IPS-18a (cell line): ENCODE results near the gene MMP15.
"Not testable (repeated sequence)": the region's sequence is repeated elsewhere in the genome, so short reads cannot be mapped to it uniquely, and the experiment has no call there.

Experiments
- H3K27ac ChIP-seq: one replicate; pipeline ENCODE4 v1.5.1; 2013; ENCODE audit warnings: low read length
- H3K27me3 ChIP-seq: one replicate; pipeline ENCODE4 v1.6.1; 2013; ENCODE audit warnings: mild to moderate bottlenecking, low read length; ENCODE audit not compliant: control insufficient read depth, insufficient read depth
- H3K36me3 ChIP-seq: one replicate; pipeline ENCODE4 v1.6.1; 2013; ENCODE audit warnings: low read depth, low read length; ENCODE audit not compliant: control insufficient read depth
- H3K4me1 ChIP-seq: one replicate; pipeline ENCODE4 v1.6.1; 2013; ENCODE audit warnings: low read depth, low read length; ENCODE audit not compliant: control insufficient read depth
- H3K4me3 ChIP-seq: one replicate; pipeline ENCODE4 v1.5.1; 2013; ENCODE audit warnings: low read length
- H3K9ac ChIP-seq: one replicate; pipeline ENCODE4 v1.6.1; 2013; ENCODE audit warnings: mild to moderate bottlenecking, low read length, moderate library complexity
- H3K9me3 ChIP-seq: one replicate; pipeline ENCODE4 v1.6.1; 2013; ENCODE audit warnings: low read depth, low read length; ENCODE audit not compliant: control insufficient read depth

Gene MMP15

DNA sequence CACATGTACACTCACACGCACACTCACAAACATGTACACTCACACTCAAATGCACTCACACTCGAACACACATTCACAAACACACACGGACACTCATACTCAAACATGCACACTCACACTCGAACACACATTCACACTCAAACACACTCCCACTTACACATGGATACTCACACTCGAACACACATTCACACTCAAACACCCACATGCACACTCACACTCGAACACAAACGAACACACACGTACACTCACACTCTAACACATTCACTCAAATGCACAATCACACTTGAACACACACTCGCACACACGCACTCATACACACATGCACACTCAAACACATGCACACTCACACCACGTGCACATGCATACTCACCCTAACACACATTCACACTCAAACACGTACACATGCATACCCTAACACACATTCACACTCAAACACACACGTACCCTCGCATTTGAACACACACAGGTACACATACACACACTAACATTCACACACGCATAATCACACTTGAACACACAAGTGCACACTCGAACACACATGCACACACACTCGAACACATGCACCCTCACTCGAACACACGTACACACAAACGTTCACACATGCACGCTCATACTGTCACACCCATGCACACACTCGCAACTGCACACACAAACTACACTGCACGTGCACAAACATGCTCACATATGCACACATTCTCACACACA is 61.8 kb downstream of the MMP15 start:
- Histone ChIP-seq H3K4me3 (no peak overlapping the region), H3K9me3 (no peaks in the 10 kb centered on the region), H3K4me1 (no peaks in the 10 kb centered on the region)

DNA sequence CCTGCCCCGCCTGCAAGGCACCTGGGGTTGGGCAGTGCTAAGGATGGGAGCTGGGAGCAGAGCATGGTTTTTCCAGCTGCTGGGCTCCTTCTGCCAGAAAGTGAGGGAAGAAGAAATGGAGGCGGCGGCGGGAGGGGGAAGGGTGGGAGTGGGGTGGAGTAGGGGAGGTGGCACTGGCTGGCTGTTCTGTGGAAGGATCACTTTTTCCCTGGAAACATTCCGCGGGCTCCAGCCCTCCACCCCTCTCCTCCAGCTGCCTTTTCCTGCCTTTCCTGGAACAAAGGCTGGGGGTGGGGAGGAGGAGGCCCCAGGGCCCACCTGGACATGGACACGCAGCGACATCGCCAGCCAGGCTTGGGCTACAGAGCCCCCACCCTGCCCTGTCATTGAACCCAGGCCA is 62.5 kb downstream of the MMP15 start:
- Histone ChIP-seq H3K36me3 (no peaks in the 10 kb centered on the region), H3K9me3 (no peaks in the 10 kb centered on the region), H3K9ac (no peak overlapping the region), H3K4me3 (no peak overlapping the region), H3K4me1 (no peaks in the 10 kb centered on the region), H3K27ac (no peak overlapping the region), H3K27me3 (no peaks in the 10 kb centered on the region)

More for the DNA sequence above, 61.8 kb downstream of the MMP15 start:
- Histone ChIP-seq H3K9ac (no peak overlapping the region), H3K36me3 (no peaks in the 10 kb centered on the region), H3K27ac (no peak overlapping the region), H3K27me3 (no peaks in the 10 kb centered on the region)

GRCh38 chr16:58090396-58090795 is 64.8 kb downstream of the MMP15 start:
- H3K36me3 ChIP-seq, H3K4me1 ChIP-seq, H3K9me3 ChIP-seq, H3K9ac ChIP-seq, H3K4me3 ChIP-seq, H3K27me3 ChIP-seq, H3K27ac ChIP-seq: not testable (repeated sequence)

DNA sequence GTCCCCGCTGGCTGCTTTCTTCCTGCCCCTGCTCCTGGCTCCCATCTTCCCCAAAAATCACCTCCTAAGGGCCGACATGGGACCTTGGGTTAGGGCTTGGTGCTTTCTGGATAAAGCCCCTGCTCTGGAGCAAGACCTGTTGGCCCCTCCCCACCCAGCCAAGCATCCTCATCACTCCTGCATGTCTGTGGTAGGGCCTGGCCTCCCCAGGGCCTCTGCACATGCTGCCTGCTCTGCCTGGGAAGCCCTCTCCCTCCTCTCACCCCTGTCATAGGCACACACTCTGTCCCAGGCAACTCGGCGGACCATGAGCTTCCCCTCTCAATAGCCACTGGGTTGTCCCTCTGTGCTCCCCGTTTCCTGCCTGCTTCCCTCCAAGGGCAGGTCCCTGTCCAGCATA is 68.5 kb downstream of the MMP15 start:
- H3K9me3 ChIP-seq: no peaks in the 10 kb centered on the region

GRCh38 chr16:58094791-58095574 is 69.4 kb downstream of the MMP15 start:
- no peak overlapping the region for H3K9ac ChIP-seq
- H3K9me3 ChIP-seq: no peaks in the 10 kb centered on the region
- no peaks in the 10 kb centered on the region for H3K27me3 ChIP-seq
- H3K36me3 ChIP-seq: no peaks in the 10 kb centered on the region
- H3K4me1 ChIP-seq: no peaks in the 10 kb centered on the region
- no peak overlapping the region for H3K4me3 ChIP-seq
- H3K27ac ChIP-seq: no peak overlapping the region

More for the DNA sequence above, 68.5 kb downstream of the MMP15 start:
- Histone ChIP-seq H3K27me3 (no peaks in the 10 kb centered on the region), H3K4me3 (no peak overlapping the region), H3K36me3 (no peaks in the 10 kb centered on the region), H3K27ac (no peak overlapping the region), H3K4me1 (no peaks in the 10 kb centered on the region), H3K9ac (no peak overlapping the region)

DNA sequence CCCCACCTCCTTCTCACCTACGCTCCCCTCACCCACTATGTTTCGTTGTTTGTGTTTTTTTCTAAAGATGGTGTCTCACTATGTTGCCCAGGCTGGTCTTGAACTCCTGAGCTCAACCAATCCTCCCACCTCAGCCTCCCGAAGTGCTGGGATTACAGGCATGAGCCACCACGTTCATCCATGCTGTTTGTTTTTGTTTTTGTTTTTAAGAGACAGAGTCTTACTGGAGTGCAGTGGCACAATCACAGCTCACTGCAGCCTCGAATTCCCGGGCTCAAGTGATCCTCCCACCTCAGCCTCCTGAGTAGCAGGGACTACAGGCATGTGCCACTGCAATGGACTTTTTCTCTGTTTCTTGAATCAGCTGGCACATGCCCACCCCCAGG is 70.0 kb downstream of the MMP15 start:
- not testable (repeated sequence) for H3K27me3 ChIP-seq, H3K9me3 ChIP-seq, H3K9ac ChIP-seq, H3K27ac ChIP-seq, H3K4me3 ChIP-seq, H3K4me1 ChIP-seq, H3K36me3 ChIP-seq

GRCh38 chr16:58096249-58096648 is 70.7 kb downstream of the MMP15 start:
- Histone ChIP-seq H3K36me3 (no peaks in the 10 kb centered on the region), H3K27ac (no peak overlapping the region), H3K9ac (no peak overlapping the region), H3K4me1 (no peaks in the 10 kb centered on the region), H3K4me3 (no peak overlapping the region), H3K9me3 (no peaks in the 10 kb centered on the region), H3K27me3 (no peaks in the 10 kb centered on the region)
